ENCODE results near the gene SLC37A2.

DNA sequence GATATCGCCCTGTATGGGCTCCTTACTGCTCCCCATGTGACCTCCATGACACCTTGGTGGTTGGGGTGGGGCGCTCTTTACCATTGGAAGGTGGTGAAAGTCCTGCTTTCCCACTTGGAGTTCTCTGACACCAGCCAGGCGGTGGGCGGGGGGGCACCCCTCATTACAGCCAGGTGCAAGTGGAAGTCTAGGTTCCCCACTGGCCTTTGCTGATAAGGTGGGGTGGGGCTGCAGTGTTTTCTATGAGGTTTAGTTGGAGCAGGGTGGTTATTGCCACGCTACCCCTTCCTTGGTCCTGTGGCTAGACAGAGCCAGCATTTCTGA lies 5.5 kb upstream of the SLC37A2 start:
- no peak for TF ChIP-seq ZSCAN31 (CRISPR knock-in tag; IDR thresholded peaks at IDR 0.05; ENCODE audit: low read depth)
- TF ChIP-seq TCF7 (IDR thresholded peaks at IDR 0.05; ENCODE audit: low read depth) = no peak
- no peak for TF ChIP-seq SP2 (CRISPR knock-in tag; IDR thresholded peaks at IDR 0.05)
- no peak for TF ChIP-seq ZFP1 (CRISPR knock-in tag; IDR thresholded peaks at IDR 0.05)
- no peak for TF ChIP-seq FOSL1 (CRISPR knock-in tag; IDR thresholded peaks at IDR 0.05; ENCODE audit: borderline replicate concordance)
- no peak for TF ChIP-seq NPAS2 (CRISPR knock-in tag; IDR thresholded peaks at IDR 0.05; ENCODE audit: borderline replicate concordance)
- no peak for TF ChIP-seq FOXA1 (IDR thresholded peaks at IDR 0.05)
- no peak for TF ChIP-seq FOXA1 (CRISPR knock-in tag; IDR thresholded peaks at IDR 0.05)
- TF ChIP-seq ZBTB42 (CRISPR knock-in tag; IDR thresholded peaks at IDR 0.05) = no peak
- no peak for TF ChIP-seq JUN (CRISPR knock-in tag; IDR thresholded peaks at IDR 0.05)
- no peak for TF ChIP-seq ZSCAN25 (CRISPR knock-in tag; IDR thresholded peaks at IDR 0.05)
- TF ChIP-seq, protein P1, sequence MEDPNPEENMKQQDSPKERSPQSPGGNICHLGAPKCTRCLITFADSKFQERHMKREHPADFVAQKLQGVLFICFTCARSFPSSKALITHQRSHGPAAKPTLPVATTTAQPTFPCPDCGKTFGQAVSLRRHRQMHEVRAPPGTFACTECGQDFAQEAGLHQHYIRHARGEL (CRISPR knock-in tag; IDR thresholded peaks at IDR 0.05) = no peak
- no peak for TF ChIP-seq CTCF (CRISPR knock-in tag; IDR thresholded peaks at IDR 0.05)
- TF ChIP-seq RAD21 (CRISPR knock-in tag; IDR thresholded peaks at IDR 0.05) = no peak
